ENCODE measurements around the gene EFHC2. TPM values are rescaled to one million over a fixed set of nuclear protein-coding genes. Genes with fewer than 3 reads are reported as not detected.

Gene EFHC2
- polyA plus RNA-seq, 10 donors, result 0.11 to 0.92 (median 0.27) TPM

- no peak for DNase-seq
Observed at GRCh38 chrX:44152852-44153251, 190.6 kb downstream of the EFHC2 start.

DNA sequence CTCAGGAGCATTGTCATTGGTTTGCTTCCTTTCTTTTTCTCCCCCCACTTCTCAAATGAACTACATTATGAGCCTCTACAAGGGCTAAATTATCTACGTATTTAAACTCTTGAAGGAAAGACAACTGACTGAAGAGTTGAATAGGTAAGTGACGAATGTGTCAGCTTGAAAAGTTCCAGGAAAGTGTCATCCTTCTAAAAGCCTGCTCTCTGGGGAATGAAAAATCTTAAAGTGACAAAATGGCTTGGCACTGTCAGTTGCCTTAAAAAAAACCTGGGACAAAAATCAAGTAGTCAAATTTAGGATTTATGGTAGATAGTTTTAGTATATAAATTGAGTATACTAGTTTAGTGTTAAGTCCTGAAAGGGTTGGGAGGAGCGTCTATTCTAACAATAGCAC, 196.3 kb downstream of the EFHC2 start:
- DNase-seq, result no peak

- DNase-seq, result no peak
Observed at GRCh38 chrX:44144177-44144945, 199.1 kb downstream of the EFHC2 start.

GRCh38 chrX:44143061-44143602, 200.3 kb downstream of the EFHC2 start:
- no peak for DNase-seq

DNA sequence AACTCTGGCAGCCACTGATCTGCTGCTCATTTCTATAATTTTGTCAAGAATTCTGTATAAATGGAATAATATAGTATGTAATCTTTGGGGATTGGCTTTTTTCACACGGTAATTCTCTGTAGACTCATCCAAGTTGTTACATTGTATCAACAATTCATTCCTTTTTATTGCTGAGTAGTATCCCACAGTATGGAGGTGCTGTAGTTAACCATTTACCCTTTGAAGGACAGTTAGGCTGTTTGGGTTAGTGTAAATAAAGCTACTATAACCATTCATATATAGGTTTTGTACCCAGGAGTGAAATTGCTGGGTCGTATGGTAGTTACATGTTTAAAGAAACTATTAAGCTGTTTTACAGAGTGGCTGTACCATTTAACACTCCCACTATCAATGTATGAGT, 213.3 kb downstream of the EFHC2 start:
- DNase-seq, result no peak

GRCh38 chrX:44113337-44113736, 230.1 kb downstream of the EFHC2 start:
- no peak for DNase-seq

DNA sequence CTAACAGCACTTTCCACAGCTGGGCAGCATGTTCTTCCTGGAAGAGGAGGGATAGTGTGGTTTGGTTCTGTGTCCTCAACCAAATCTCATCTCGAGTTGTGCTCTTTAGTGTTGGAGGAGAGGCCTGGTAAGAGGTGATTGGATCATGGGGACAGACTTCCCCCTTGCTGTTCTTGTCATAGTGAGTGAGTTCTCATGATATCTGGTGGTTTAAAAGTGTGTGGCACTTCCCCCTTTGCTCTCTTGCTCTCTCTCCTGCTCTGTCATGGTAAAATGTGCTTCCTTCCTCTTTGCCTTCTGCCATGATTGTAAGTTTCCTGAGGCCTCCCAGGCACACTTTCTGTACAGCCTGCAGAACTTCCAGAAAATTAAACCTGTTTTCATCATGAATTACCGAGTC, 236.6 kb downstream of the EFHC2 start:
- no peak for DNase-seq

GRCh38 chrX:44105228-44105913, 238.1 kb downstream of the EFHC2 start:
- DNase-seq, result no peak

DNA sequence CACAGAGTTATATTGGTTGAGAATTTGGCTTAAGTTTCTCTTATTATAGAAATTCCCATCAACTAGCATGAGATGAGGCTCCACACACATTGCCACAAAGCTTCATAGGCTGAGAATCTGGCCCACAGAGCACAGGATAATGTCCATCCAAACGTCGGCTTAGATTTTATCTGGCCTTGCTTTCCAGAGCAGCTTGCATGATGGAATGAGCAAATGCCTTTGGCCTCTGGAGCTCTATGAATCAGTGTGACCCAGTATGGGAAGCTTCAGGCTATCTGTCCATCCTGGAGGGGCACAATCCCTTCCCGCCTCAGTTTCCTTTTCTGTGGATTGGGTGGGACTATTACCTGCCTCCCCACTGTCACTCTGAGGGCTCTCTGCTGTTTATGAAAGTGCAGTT, 238.8 kb downstream of the EFHC2 start:
- DNase-seq, result no peak

GRCh38 chrX:44101281-44101680, 242.2 kb downstream of the EFHC2 start:
- DNase-seq, result no peak

DNA sequence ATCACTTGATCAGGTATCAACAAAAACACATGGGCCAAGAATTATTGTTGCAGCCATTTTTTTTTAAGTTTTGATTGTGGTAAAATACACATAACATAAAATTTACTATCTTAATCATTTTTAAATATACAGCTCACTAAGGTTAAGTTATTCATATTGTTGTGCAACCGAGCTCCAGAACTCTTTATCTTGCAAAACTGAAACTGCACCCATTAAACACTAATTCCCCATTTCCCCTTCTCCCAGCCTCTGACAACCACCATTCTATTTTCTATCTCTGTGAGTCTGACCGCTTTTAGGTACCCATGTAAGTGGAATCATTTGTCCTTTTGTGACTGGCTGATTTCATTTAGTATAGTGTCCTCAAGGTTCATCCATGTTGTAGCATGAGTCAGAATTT, 244.1 kb downstream of the EFHC2 start:
- DNase-seq, result no peak

Other genes starting within 250 kb of the EFHC2 start
- gene FUNDC1, start 199.2 kb upstream of the EFHC2 start, polyA plus RNA-seq (ENCODE audit: insufficient read length in 10 of 10), result 10 to 100 TPM; 11.4 to 15.6 (median 13.0) TPM

Data from muscle of back (tissue), 11 donors.